Ishikawa (cell line): Measurements from ENCODE around the gene SOWAHD.
A peak's percentile ranks its signal among the peaks of the same experiment; 100 is the strongest.

Source experiments
- CEBPB ChIP-seq: IDR thresholded peaks from 2 replicates; pipeline ENCODE4 v1.6.1; 2012
- CREB1 ChIP-seq: IDR thresholded peaks from 2 replicates; pipeline ENCODE4 v1.6.1; 2012; ENCODE audit warnings: low read depth
- EGR1 ChIP-seq: IDR thresholded peaks from 2 replicates; pipeline ENCODE4 v1.6.1; 2012
- EP300 ChIP-seq: IDR thresholded peaks from 2 replicates; pipeline ENCODE4 v1.6.1; 2012; ENCODE audit warnings: borderline replicate concordance
- FOXM1 ChIP-seq: IDR thresholded peaks from 2 replicates; pipeline ENCODE4 v1.6.1; 2012; ENCODE audit warnings: low read depth, borderline replicate concordance
- MAX ChIP-seq: IDR thresholded peaks from 2 replicates; pipeline ENCODE4 v1.6.1; 2012
- NFIC ChIP-seq: IDR thresholded peaks from 2 replicates; pipeline ENCODE4 v1.6.1; 2012
- RAD21 ChIP-seq: IDR thresholded peaks from 2 replicates; pipeline ENCODE4 v1.6.1; 2012; ENCODE audit warnings: low read depth
- REST ChIP-seq: IDR thresholded peaks from 2 replicates; pipeline ENCODE4 v1.6.1; 2012; ENCODE audit warnings: low read depth, mild to moderate bottlenecking
- TAF1 ChIP-seq: IDR thresholded peaks from 2 replicates; pipeline ENCODE4 v1.6.1; 2012; ENCODE audit warnings: low read depth, mild to moderate bottlenecking
- TCF12 ChIP-seq: IDR thresholded peaks from 2 replicates; pipeline ENCODE4 v1.6.1; 2012; ENCODE audit warnings: low read depth
- TEAD4 ChIP-seq: IDR thresholded peaks from 2 replicates; pipeline ENCODE4 v1.6.1; 2012
- USF1 ChIP-seq: IDR thresholded peaks from 2 replicates; pipeline ENCODE4 v1.6.1; 2012
- YY1 ChIP-seq: IDR thresholded peaks from 2 replicates; pipeline ENCODE4 v1.6.1; 2012; ENCODE audit warnings: low read depth
- ZBTB7A ChIP-seq: IDR thresholded peaks from 2 replicates; pipeline ENCODE4 v1.6.1; 2012; ENCODE audit warnings: low read depth

Gene SOWAHD

GRCh38 chrX:119757979-119758730 is at the start of gene SOWAHD:
Gene SOWAHD, plus strand, starts transcription at chrX:119758588. Its CDS starts 80 bp downstream, at chrX:119758668.
- TF ChIP-seq USF1 (peak; percentile 42), TEAD4 (no peak)

GRCh38 chrX:119708936-119709335 is 49.5 kb upstream of the SOWAHD start:
- TF ChIP-seq FOXM1 (no peak), YY1 (no peak), ZBTB7A (no peak), EP300 (no peak), USF1 (no peak), RAD21 (no peak), TAF1 (no peak), TCF12 (no peak), NFIC (no peak), CREB1 (no peak), TEAD4 (no peak), EGR1 (no peak), REST (no peak), CEBPB (no peak), MAX (no peak)

- TF ChIP-seq TAF1: no peak
- TF ChIP-seq YY1: no peak
- no peak for TF ChIP-seq CEBPB
- no peak for TF ChIP-seq TCF12
Observed at GRCh38 chrX:119709630-119710029, 48.8 kb upstream of the SOWAHD start.

GRCh38 chrX:119721487-119721886 is 36.9 kb upstream of the SOWAHD start:
- TF ChIP-seq MAX: no peak
- no peak for TF ChIP-seq USF1
- TF ChIP-seq NFIC: no peak

GRCh38 chrX:119721926-119722325 is 36.5 kb upstream of the SOWAHD start:
- no peak for TF ChIP-seq TEAD4
- TF ChIP-seq EGR1: no peak
- no peak for TF ChIP-seq EP300
- no peak for TF ChIP-seq YY1
- no peak for TF ChIP-seq ZBTB7A
- TF ChIP-seq REST: no peak
- no peak for TF ChIP-seq FOXM1
- TF ChIP-seq NFIC: no peak
- no peak for TF ChIP-seq CREB1
- TF ChIP-seq RAD21: no peak
- no peak for TF ChIP-seq CEBPB

GRCh38 chrX:119726900-119727555 is 31.4 kb upstream of the SOWAHD start:
- TF ChIP-seq RAD21: no peak
- TF ChIP-seq ZBTB7A: no peak
- TF ChIP-seq EP300: no peak
- TF ChIP-seq MAX: no peak
- TF ChIP-seq FOXM1: no peak
- no peak for TF ChIP-seq YY1
- no peak for TF ChIP-seq CREB1
